ENCODE results near the gene TOMM5.

DNA sequence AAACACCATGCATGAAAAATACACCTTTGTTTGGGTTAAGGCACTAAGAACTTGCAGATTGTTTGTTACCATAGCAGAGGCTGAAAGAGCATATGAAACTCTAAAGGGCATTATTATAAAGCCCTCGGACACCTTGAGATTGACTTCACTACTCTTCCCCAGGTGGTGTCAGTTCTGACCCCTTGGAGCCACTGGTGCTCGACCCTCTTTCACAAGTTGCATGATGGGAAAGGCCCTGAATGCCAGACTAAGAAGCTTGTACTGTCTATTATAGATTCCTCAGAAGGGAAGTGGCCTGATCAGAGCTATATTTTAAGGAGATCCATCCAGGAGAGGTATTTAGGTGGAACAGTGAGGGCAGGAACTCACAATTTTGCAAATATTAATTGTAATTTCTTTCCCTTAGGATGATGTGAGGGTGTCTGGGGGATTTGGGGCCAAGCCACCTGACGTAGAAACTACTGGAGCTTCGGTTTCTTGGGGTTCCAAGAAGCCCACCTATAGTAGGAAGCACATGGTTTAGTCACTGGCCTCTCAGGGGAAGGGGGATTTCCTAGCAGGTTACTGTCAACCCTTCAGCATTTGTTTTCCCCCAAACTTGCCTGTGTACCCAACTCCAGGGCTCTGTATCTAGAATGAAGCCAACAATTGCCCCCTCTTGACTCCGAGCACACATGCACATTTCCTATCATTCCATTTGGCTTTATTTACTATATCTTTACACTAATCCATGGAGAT lies 32.4 kb downstream of the TOMM5 start:
- TF ChIP-seq POLR2AphosphoS5 (IDR thresholded peaks at IDR 0.05; ENCODE audit: borderline replicate concordance, low read depth, low read length) (no peak), FOXP2 (optimal IDR thresholded peaks at IDR 0.05; ENCODE audit: control extremely low read depth, extremely low read length, insufficient read depth) (no peak)
